Stomach (tissue), 9 donors: ENCODE results near the gene CD209. TPM values are rescaled to one million over a fixed set of nuclear protein-coding genes. Genes with fewer than 3 reads are reported as not detected.
"Not testable (repeated sequence)": the region's sequence is repeated elsewhere in the genome, so short reads cannot be mapped to it uniquely, and the experiment has no call there.

ENCODE experiments used
- DNase-seq, 2 donors: peaks; one replicate each; pipeline versions ENCODE4 v3.0.0 to v3.0.0-alpha.2; 2013 to 2019
- H3K27ac ChIP-seq, 5 donors: fragments of 200-600 bp in 4 of 5; sonication (generic) in 4 of 5; one replicate each; pipeline ENCODE4 v1.5.1; 2013 to 2019; ENCODE audit warnings: mild to moderate bottlenecking in 1 of 5, moderate library complexity in 1 of 5
- H3K27me3 ChIP-seq, 3 donors: fragments of 200-600 bp; sonication (generic); one replicate each; pipeline ENCODE4 v1.5.1; 2017 to 2019; ENCODE audit warnings: mixed run types in 1 of 3
- H3K36me3 ChIP-seq, 4 donors: fragments of 200-600 bp; sonication (generic); 1 replicate in 3 of 4; 2 replicates in 1 of 4; pipeline ENCODE4 v1.5.1; 2016 to 2019
- H3K4me1 ChIP-seq, 4 donors: fragments of 200-600 bp; sonication (generic); one replicate each; pipeline ENCODE4 v1.5.1; 2016 to 2019
- H3K4me3 ChIP-seq, 4 donors: fragments of 200-600 bp; sonication (generic) in 3 of 4; one replicate each; pipeline ENCODE4 v1.5.1; 2016 to 2019; ENCODE audit warnings: mild to moderate bottlenecking in 1 of 4
- H3K9me3 ChIP-seq, 4 donors: fragments of 200-600 bp; sonication (generic); one replicate each; pipeline ENCODE4 v1.5.1; 2016 to 2019
- EP300 ChIP-seq: sonication (generic); formaldehyde crosslinking; IDR thresholded peaks from one replicate; pipeline ENCODE4 v1.6.1; 2017; ENCODE audit warnings: antibody characterized with exemption
- POLR2A ChIP-seq, 4 donors: fragments of 450-650 bp; IDR thresholded peaks; one replicate each; pipeline ENCODE4 v1.6.1; 2016; ENCODE audit warnings: antibody characterized with exemption in 4 of 4, control low read depth in 2 of 4, mild to moderate bottlenecking in 1 of 4, moderate library complexity in 1 of 4
- POLR2AphosphoS5 ChIP-seq, 3 donors: sonication (generic); formaldehyde crosslinking; IDR thresholded peaks; one replicate each; pipeline ENCODE4 v1.6.1; 2016; ENCODE audit warnings: antibody characterized with exemption in 3 of 3
- WGBS, 5 donors: extraction: QIAGEN DNeasy Blood & Tissue Kit in 3 of 5; methylation state at CpG; one replicate each; pipeline versions ENCODE4 v1.1.5 to v1.1.7; 2013 to 2018; 5-methylcytosine and 5-hydroxymethylcytosine counted together
- intact Hi-C: fragments of 100-400 bp; cut with DNase I; formaldehyde crosslinking; loops from one replicate; pipeline ENCODE4 v1.15.1; 2023; ENCODE audit warnings: low total_unique reads
- polyA plus RNA-seq, 3 donors: library from polyadenylated mRNA; stranded (reverse); fragments of 200-250 nt; gene quantifications; one replicate each; pipeline ENCODE4 v1.2.3, GENCODE V29; 2013
- total RNA-seq, 5 donors: library from RNA; depleted of rRNA; stranded (reverse); fragments of >200 nt; gene quantifications; one replicate each; pipeline versions ENCODE4 v1.1.0 to v1.2.3, GENCODE V29; 2014 to 2016
- TF ChIP-seq, protein P1 (sequence below), 7 experiments: fragments of 450-650 bp in 4 of 7; fragments of 200-600 bp in 3 of 7; sonication (generic) in 3 of 7; IDR thresholded peaks; one replicate each; pipeline ENCODE4 v1.5.1; 2016 to 2019; ENCODE audit warnings: antibody characterized with exemption in 7 of 7, control low read depth in 2 of 7, mild to moderate bottlenecking in 1 of 7
- donor health status: healthy with polysubstance abuse.
- donor health status: Bipolar disorder and iron deficiency.
- donor health status: healthy.

Gene CD209
- total and polyA plus RNA-seq, 8 donors, result 0.38 to 51.9 (median 3.7) TPM

- intact Hi-C loops, result no loop called here
- Histone ChIP-seq H3K4me3 (no peak overlapping the region), H3K9me3 (peaks cover 0 to 8% (median 8%) of the 10 kb centered on the region in 4 donors), H3K27ac (no peak overlapping the region), H3K27me3 (peaks cover 0 to 38% (median 5%) of the 10 kb centered on the region in 3 donors), H3K36me3 (no peaks in the 10 kb centered on the region), H3K4me1 (no peaks in the 10 kb centered on the region)
- 69 to 74% (median 70%) methylated on average over 12 of the region's 12 CpGs for WGBS, 5 donors
- DNase-seq, result no peak
- TF ChIP-seq POLR2AphosphoS5 (IDR thresholded peaks at IDR 0.05) (no peak), POLR2A (IDR thresholded peaks at IDR 0.05) (no peak), EP300 (no peak)
- TF ChIP-seq, protein P1, sequence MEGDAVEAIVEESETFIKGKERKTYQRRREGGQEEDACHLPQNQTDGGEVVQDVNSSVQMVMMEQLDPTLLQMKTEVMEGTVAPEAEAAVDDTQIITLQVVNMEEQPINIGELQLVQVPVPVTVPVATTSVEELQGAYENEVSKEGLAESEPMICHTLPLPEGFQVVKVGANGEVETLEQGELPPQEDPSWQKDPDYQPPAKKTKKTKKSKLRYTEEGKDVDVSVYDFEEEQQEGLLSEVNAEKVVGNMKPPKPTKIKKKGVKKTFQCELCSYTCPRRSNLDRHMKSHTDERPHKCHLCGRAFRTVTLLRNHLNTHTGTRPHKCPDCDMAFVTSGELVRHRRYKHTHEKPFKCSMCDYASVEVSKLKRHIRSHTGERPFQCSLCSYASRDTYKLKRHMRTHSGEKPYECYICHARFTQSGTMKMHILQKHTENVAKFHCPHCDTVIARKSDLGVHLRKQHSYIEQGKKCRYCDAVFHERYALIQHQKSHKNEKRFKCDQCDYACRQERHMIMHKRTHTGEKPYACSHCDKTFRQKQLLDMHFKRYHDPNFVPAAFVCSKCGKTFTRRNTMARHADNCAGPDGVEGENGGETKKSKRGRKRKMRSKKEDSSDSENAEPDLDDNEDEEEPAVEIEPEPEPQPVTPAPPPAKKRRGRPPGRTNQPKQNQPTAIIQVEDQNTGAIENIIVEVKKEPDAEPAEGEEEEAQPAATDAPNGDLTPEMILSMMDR (IDR thresholded peaks at IDR 0.05), result no peak
Measured at GRCh38 chr19:7751157-7751783, 3.9 kb upstream of the CD209 start.

GRCh38 chr19:7748756-7749155 is 1.4 kb upstream of the CD209 start:
- Histone ChIP-seq H3K9me3 (no peaks in the 10 kb centered on the region), H3K4me1 (no peaks in the 10 kb centered on the region), H3K4me3 (no peak overlapping the region), H3K27ac (no peak overlapping the region), H3K27me3 (peaks cover 0 to 52% (median 5%) of the 10 kb centered on the region in 3 donors), H3K36me3 (no peaks in the 10 kb centered on the region)
- WGBS, 5 donors, result 14 to 26% (median 20%) methylated on average over 4 of the region's 4 CpGs
- DNase-seq, result peak in 1 of 2 donors; percentile 41
- intact Hi-C loops, result no loop called here
- no peak for TF ChIP-seq EP300
- TF ChIP-seq POLR2AphosphoS5 (IDR thresholded peaks at IDR 0.05), result no peak
- TF ChIP-seq, protein P1 (IDR thresholded peaks at IDR 0.05), result no peak
- TF ChIP-seq POLR2A (IDR thresholded peaks at IDR 0.05), result no peak

DNA sequence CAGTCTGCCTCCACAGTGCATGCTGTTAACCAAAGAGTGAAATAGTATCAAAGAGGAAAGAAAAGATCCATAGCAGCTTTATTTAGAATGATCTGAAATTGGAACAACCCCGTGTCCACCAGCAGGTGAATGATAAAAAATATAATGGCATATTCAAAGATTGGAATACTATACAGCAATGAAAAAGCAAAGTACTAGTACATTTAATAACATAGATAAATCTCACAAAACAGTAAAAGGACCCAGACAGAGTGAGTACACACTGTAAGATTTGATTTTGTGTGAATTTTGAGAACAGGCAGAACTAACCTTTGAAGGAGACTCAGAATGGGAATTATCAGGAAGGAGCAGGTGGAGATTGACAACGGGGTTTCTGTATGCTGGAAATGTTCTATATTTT is 837 bp upstream of the CD209 start:
- DNase-seq, result no peak
- Histone ChIP-seq H3K4me3 (no peak overlapping the region), H3K4me1 (no peaks in the 10 kb centered on the region), H3K27ac (no peak overlapping the region), H3K9me3 (no peaks in the 10 kb centered on the region), H3K36me3 (no peaks in the 10 kb centered on the region), H3K27me3 (peaks cover 0 to 57% (median 5%) of the 10 kb centered on the region in 3 donors)
- intact Hi-C loops, result no loop called here
- TF ChIP-seq POLR2A (IDR thresholded peaks at IDR 0.05) (no peak), EP300 (no peak), POLR2AphosphoS5 (IDR thresholded peaks at IDR 0.05) (no peak)
- TF ChIP-seq, protein P1 (IDR thresholded peaks at IDR 0.05), result no peak
- WGBS, 5 donors, result 61 to 73% (median 66%) methylated on average over 2 of the region's 2 CpGs

DNA sequence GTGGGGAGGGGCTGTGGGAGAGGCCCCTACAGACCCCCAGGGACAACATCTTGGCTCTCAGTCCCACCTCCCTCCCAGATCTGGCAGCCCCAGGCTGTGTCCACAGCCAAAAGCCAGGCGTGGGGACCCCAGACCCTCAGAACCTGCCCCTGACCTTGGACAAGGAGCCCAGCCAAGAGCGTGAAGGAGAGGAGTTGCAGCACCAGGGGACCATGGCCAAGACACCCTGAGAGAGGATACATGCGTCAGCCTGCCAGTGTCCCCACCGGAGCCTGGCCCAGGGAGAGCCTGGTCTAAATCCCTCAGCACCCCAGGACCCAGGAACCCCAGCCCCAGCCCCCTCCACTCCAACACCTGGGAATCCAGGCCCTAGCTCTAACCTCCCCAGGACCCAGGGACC is 1.0 kb downstream of the CD209 start:
- WGBS, 5 donors, result 62 to 87% (median 78%) methylated on average over 3 to 4 of the region's 4 CpGs
- H3K27ac ChIP-seq, H3K36me3 ChIP-seq, intact Hi-C loops, H3K4me1 ChIP-seq, DNase-seq, H3K9me3 ChIP-seq: not testable (repeated sequence)
- Histone ChIP-seq H3K4me3 (peak overlapping the region in 1 of 4 donors; percentile 11), H3K27me3 (peaks cover 0 to 51% (median 5%) of the 10 kb centered on the region in 3 donors)
